K562 (cell line): ENCODE measurements around the gene SPINT1.

Source experiments
- ARNT ChIP-seq, 2 experiments: fragments of 450-650 bp; IDR thresholded peaks; 2 replicates each; pipeline ENCODE4 v1.6.1; 2016; ENCODE audit warnings: mild to moderate bottlenecking in 1 of 2
- CEBPZ ChIP-seq: fragments of 150-350 bp; IDR thresholded peaks from 2 replicates; pipeline ENCODE4 v1.6.1; 2014; ENCODE audit warnings: low read depth, mild to moderate bottlenecking, low read length, borderline replicate concordance
- CTCF ChIP-seq, 3 experiments: IDR thresholded peaks in 2 of 3; conservative IDR thresholded peaks in 1 of 3; 2 replicates each; pipeline ENCODE4 v1.5.1; 2011 to 2012; ENCODE audit warnings: low read length in 3 of 3, mild to moderate bottlenecking in 3 of 3, control low read depth in 2 of 3, improper control_type of control experiment in 1 of 3, inconsistent platforms in 1 of 3, low read depth in 1 of 3, mixed read lengths in 1 of 3, moderate library complexity in 1 of 3; ENCODE audit not compliant: insufficient read depth in 2 of 3
- EHMT2 ChIP-seq: fragments of 450-650 bp; IDR thresholded peaks from 2 replicates; pipeline ENCODE4 v1.6.1; 2018; ENCODE audit warnings: antibody characterized with exemption
- MCM3 ChIP-seq: fragments of 450-650 bp; IDR thresholded peaks from 2 replicates; pipeline ENCODE4 v1.6.1; 2016
- MLX ChIP-seq, 2 experiments: fragments of 450-650 bp in 1 of 2; sonication (generic) in 1 of 2; formaldehyde crosslinking; conservative IDR thresholded peaks; 2 replicates each; pipeline versions ENCODE4 v1.4.0 to v1.8.1; 2020 to 2022; ENCODE audit warnings: mild to moderate bottlenecking in 1 of 2, missing genetic modification reagents in 1 of 2
- POLR2A ChIP-seq: fragments of 450-650 bp; conservative IDR thresholded peaks from 2 replicates; pipeline ENCODE4 v1.6.1; 2016
- POLR2AphosphoS5 ChIP-seq: IDR thresholded peaks from 2 replicates; pipeline ENCODE4 v1.6.1; 2011; ENCODE audit warnings: mild to moderate bottlenecking, low read depth, low read length, moderate library complexity; ENCODE audit not compliant: control insufficient read depth, insufficient read depth
- PTTG1 ChIP-seq: fragments of 450-650 bp; IDR thresholded peaks from 2 replicates; pipeline ENCODE4 v1.6.1; 2016; ENCODE audit warnings: low read depth, mild to moderate bottlenecking, missing genetic modification characterization, missing compliant biosample characterization
- TRIM28 ChIP-seq: fragments of 450-650 bp; IDR thresholded peaks from 2 replicates; pipeline ENCODE4 v1.6.1; 2017
- ZNF121 ChIP-seq: sonication (generic); formaldehyde crosslinking; conservative IDR thresholded peaks from 2 replicates; pipeline ENCODE4 v1.8.0; 2022; ENCODE audit warnings: missing genetic modification reagents
- ZNF274 ChIP-seq: IDR thresholded peaks from 2 replicates; pipeline ENCODE4 v1.6.1; 2011; ENCODE audit warnings: low read depth, mild to moderate bottlenecking, low read length, moderate library complexity, borderline replicate concordance
- ZNF511 ChIP-seq: sonication (generic); formaldehyde crosslinking; IDR thresholded peaks from 2 replicates; pipeline ENCODE4 v1.8.0; 2022; ENCODE audit warnings: mild to moderate bottlenecking, missing genetic modification reagents
- ZSCAN29 ChIP-seq: fragments of 450-650 bp; IDR thresholded peaks from 2 replicates; pipeline ENCODE4 v1.6.1; 2017

- TF ChIP-seq ZNF511 (CRISPR knock-in tag) = no peak
- no peak for TF ChIP-seq MCM3
- no peak for TF ChIP-seq EHMT2
- TF ChIP-seq TRIM28 = no peak
- no peak for TF ChIP-seq ZNF121 (CRISPR knock-in tag)
- TF ChIP-seq ZNF274 = no peak
- no peak for TF ChIP-seq ZSCAN29
- no peak for TF ChIP-seq POLR2AphosphoS5
- no peak for TF ChIP-seq PTTG1
- no peak for TF ChIP-seq MLX (CRISPR knock-in tag; conservative IDR thresholded peaks at IDR 0.05)
- TF ChIP-seq CTCF (IDR thresholded peaks at IDR 0.05 in 2 of 3, conservative IDR thresholded peaks at IDR 0.05 in 1 of 3; ENCODE audit: insufficient read depth in 2 of 3, low read depth in 1 of 3, low read length in 3 of 3) = no peak
- TF ChIP-seq ARNT (IDR thresholded peaks at IDR 0.05) = no peak
- no peak for TF ChIP-seq CEBPZ
- TF ChIP-seq POLR2A = no peak
Measured at GRCh38 chr15:40900256-40901052, 56.6 kb downstream of the SPINT1 start.
